NK-92 (cell line): ENCODE data around the gene DCP1B.

Source experiments
- DNase-seq: peaks from one replicate; lab custom pipeline; 2025; ENCODE audit not compliant: unreplicated experiment; lab: John Stamatoyannopoulos, UW

Gene DCP1B

GRCh38 chr12:1935700-1936378, 68.4 kb downstream of the DCP1B start:
- no peak for DNase-seq

- no peak for DNase-seq
These were observed 69.0 kb downstream of the DCP1B start for GRCh38 chr12:1935242-1935641.

GRCh38 chr12:1934831-1935230, 69.4 kb downstream of the DCP1B start:
- no peak for DNase-seq

- no peak for DNase-seq
These were observed 70.2 kb downstream of the DCP1B start for GRCh38 chr12:1934068-1934467.

GRCh38 chr12:1933342-1934051, 70.8 kb downstream of the DCP1B start:
- no peak for DNase-seq

GRCh38 chr12:1932264-1932777, 71.9 kb downstream of the DCP1B start:
- DNase-seq: no peak

- DNase-seq: no peak
These were observed 72.6 kb downstream of the DCP1B start for GRCh38 chr12:1931642-1932041.

GRCh38 chr12:1930803-1931597, 73.3 kb downstream of the DCP1B start:
- DNase-seq: no peak

GRCh38 chr12:1929985-1930802, 74.1 kb downstream of the DCP1B start:
- no peak for DNase-seq

GRCh38 chr12:1929241-1929984, 74.8 kb downstream of the DCP1B start:
- no peak for DNase-seq

GRCh38 chr12:1928439-1929121, 75.7 kb downstream of the DCP1B start:
- no peak for DNase-seq

- DNase-seq: no peak
These were observed 76.4 kb downstream of the DCP1B start for GRCh38 chr12:1927751-1928351.

GRCh38 chr12:1927051-1927680, 77.1 kb downstream of the DCP1B start:
- no peak for DNase-seq

- DNase-seq: no peak
These were observed 78.0 kb downstream of the DCP1B start for GRCh38 chr12:1926251-1926657.

- no peak for DNase-seq
These were observed 78.6 kb downstream of the DCP1B start for GRCh38 chr12:1925684-1926006.

- no peak for DNase-seq
These were observed 79.1 kb downstream of the DCP1B start for GRCh38 chr12:1924996-1925683.

- DNase-seq: no peak
These were observed 81.3 kb downstream of the DCP1B start for GRCh38 chr12:1922985-1923384.

GRCh38 chr12:1922075-1922709, 82.1 kb downstream of the DCP1B start:
- no peak for DNase-seq
